Activated CD4-positive, alpha-beta T cell treated with anti-CD3 and anti-CD28 coated beads, Interleukin-2, amount 50 U/mL, for 24 hours (primary cell): ENCODE measurements around the gene SLC9B1.
"Not testable (repeated sequence)": the region's sequence is repeated elsewhere in the genome, so short reads cannot be mapped to it uniquely, and the experiment has no call there.

ENCODE experiments used
- DNase-seq, 2 donors: peaks; one replicate each; pipeline ENCODE4 v3.0.0-alpha.2; 2020; ENCODE audit warnings: low read depth in 1 of 2, low spot score in 1 of 2

SLC9B1 gene

DNA sequence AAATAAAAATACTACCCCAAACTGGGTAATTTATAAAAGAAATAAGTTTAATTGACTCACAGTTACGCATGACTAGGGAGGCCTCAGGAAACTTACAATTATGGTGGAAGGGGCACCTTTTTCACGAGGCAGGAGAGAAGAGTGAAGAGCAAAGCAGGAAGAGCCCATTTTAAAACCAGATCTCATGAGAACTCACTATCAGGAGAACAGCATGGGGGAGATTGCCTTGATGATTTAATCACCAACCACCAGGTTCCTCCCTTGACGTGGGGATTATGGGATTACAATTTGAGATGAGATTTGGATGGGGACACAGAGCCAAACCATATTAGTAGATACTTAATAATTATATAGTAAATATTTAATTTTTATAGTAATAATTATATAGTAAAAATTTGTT lies 140.6 kb downstream of the SLC9B1 start:
- no peak for DNase-seq

GRCh38 chr4:102878349-102878748 lies 141.2 kb downstream of the SLC9B1 start:
- not testable (repeated sequence) for DNase-seq

- not testable (repeated sequence) for DNase-seq
Observed at GRCh38 chr4:102877477-102878106, 141.9 kb downstream of the SLC9B1 start.

DNA sequence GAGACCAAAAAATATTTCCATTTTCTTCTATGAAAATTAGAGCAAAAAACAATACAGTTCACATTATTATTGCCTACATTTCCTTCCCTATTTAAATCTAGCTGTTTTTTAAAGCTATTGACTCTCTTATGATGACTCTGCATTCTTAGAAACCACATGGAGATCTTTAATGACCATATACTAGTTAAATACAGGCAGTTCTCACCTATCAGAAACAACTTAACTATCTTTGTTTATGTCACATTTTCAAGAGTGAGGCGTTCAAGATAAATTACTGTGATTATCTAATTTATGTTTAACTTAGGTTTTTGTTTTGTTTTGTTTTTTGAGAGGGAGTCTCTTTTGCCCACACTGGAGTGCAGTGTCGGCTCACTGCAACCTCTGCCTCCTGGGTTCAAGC lies 147.7 kb downstream of the SLC9B1 start:
- DNase-seq: no peak

DNA sequence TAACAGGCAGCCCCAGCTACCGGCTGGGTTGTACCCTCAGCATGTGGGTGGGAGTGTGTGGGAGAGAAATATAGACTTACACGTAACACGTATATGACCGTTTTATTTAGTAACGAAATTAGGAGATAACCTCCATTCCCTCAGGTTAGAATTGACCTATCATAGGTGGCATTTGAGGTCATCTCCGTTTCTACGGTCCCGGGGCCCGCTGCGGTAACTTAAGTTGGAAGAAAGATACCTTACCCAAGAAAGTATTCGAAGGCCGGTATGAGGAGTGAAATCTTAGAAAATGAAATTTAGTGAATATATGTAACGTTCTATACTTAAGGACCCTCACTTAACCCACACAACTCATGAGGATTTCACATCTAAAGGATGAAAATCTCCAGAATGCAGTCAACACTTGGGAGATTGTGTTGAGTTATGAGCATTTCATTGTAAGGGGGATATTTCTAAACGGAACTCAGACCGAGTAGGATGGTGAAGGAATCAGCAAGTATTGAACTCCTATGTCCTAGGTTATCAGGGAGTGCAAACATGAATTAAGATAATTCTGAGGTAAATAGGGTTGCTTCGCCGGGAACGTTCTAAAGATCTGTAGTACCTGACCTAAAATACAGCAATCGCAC lies 149.8 kb downstream of the SLC9B1 start:
- DNase-seq: no peak

- peak; percentile 77 to 86 for DNase-seq
Observed at GRCh38 chr4:102868781-102869568, 150.5 kb downstream of the SLC9B1 start, which contains the start of gene CISD2. TSS of gene CISD2 (plus strand) at chr4:102868992. CDS start at chr4:102869085, 93 bp downstream.

DNA sequence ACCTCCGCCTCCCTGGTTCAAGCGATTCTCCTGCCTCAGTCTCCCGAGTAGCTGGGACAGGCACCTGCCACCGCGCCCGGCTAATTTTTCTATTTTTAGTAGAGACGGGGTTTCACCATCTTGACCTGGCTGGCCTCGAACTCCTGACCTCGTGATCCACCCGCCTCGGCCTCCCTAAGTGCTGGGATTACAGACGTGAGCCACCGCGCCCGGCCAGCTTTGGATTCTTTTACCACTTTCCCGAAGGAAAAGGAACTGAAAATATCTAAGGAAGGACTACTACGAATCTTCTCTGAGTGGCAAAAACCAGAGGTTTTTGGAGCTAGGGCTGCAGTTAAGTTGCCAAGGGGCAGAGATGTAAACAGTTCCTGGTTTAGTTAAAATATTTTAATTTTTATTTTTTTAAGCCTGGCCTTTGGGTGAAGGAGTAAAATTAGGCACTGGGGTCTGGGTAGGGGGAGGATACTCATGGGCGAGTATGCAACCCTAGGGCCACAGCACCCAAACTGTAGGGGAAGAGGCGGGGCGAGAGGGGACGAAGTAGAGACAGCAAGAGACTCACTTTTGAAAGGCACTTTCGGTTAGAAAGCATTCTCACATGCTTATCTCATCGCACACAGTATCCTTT lies 151.2 kb downstream of the SLC9B1 start:
- peak; percentile 1 to 8 for DNase-seq

GRCh38 chr4:102867278-102868152 lies 152.0 kb downstream of the SLC9B1 start:
- no peak for DNase-seq

DNA sequence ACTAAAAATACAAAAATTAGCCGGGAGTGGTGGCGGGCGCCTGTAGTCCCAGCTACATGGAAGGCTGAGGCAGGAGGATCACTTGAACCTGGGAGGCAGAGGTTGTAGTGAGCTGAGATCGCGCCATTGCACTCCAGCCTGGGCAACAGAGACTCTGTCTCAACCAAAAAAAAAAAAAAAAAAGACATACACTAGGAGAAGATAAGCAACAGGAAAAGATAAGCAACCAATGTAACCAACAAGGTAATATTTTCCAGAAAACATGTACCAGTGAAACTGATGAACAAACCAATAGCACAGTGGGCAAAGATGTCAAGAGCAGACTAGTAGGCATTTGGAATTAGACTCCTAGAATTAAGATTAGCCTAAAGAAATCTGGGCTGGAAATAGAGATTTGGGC lies 154.2 kb downstream of the SLC9B1 start:
- not testable (repeated sequence) for DNase-seq

GRCh38 chr4:102862747-102863146 lies 156.8 kb downstream of the SLC9B1 start:
- no peak for DNase-seq

DNA sequence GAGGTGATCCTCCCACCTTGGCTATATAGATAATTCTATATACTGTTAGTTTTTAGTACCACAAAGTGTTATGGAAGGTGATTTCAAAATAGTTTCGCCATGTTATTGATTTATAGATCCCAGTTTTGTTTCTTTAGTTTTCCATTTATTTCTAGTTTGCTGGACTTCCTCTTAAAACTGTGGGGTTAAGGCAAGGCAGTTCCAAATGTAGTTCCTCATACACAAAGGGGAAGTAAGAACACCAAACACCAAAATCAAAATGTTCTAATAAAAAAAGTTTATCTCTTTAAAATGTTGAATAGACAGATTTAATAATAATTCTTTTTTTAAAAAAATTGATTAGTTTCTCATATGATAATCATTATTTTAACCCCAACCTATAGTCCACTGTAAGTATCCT lies 157.5 kb downstream of the SLC9B1 start:
- no peak for DNase-seq

- DNase-seq: no peak
Observed at GRCh38 chr4:102860611-102861324, 158.7 kb downstream of the SLC9B1 start.

DNA sequence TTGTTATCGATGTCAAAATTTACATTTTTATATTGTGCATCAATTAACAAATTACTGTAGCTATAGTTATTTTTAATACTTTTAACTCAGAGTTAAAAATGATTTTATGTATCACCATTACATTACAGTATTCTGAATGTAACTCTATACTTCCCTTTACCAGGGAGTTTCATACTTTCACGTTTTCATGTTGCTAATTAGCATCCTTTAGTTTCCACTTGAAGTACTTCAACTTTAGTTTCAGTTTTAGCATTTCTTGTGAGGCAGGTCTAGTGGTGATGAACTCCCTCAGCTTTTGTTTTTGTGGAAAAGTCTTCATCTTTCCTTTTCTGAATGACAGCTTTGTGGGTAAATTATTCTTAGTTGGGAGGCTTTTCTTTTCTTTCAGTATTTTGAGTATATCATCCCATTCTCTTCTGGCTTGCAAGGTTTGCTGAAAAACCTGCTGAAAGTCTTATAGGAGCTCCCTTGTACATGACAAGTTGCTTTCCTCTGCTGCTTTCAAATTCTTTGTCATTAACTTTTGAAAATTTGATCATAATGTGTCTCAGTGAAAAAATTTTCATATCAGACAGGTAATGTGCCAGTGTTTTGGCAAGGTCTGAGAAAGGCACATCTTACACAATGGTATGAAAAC lies 160.6 kb downstream of the SLC9B1 start:
- DNase-seq: no peak
